H1 (cell line): ENCODE data around the gene PROX2. TPM values are rescaled to one million over a fixed set of nuclear protein-coding genes. Genes with fewer than 3 reads are reported as not detected.

Experiments used
- CTCF ChIA-PET: fragments of 300-600 bp; sonication (Branson Sonifier 250); formaldehyde crosslinking; loops from one replicate; lab custom pipeline; 2021; ENCODE audit not compliant: partially characterized antibody; lab: Charles Lee
- POLR2A ChIA-PET: fragments of 300-600 bp; sonication (Branson Sonifier 250); formaldehyde crosslinking; loops from one replicate; lab custom pipeline; 2021; ENCODE audit warnings: inconsistent platforms; ENCODE audit not compliant: partially characterized antibody; lab: Charles Lee
- DNase-seq, 2 experiments: peaks; one replicate each; pipeline versions ENCODE4 v3.0.0 to v3.0.0-alpha.2; 2010 to 2022; ENCODE audit warnings: low spot score in 2 of 2, low read depth in 1 of 2, mixed read lengths in 1 of 2
- FAIRE-seq: peaks from 2 replicates; lab custom pipeline; 2011; peaks lifted over from hg19 to GRCh38; lab: Jason Lieb, UNC
- H2AFZ ChIP-seq: 2 replicates; pipeline ENCODE4 v1.8.1; 2012; ENCODE audit warnings: low read length, inconsistent platforms
- H2AK5ac ChIP-seq: 2 replicates; pipeline ENCODE4 v1.6.1; 2013; ENCODE audit warnings: low read depth, low read length
- H2BK120ac ChIP-seq: replicated peaks from 2 replicates; pipeline ENCODE3; 2013; ENCODE audit warnings: low read depth, low read length, inconsistent platforms
- H2BK12ac ChIP-seq: 2 replicates; pipeline ENCODE4 v1.6.1; 2013; ENCODE audit warnings: low read depth, low read length
- H2BK15ac ChIP-seq: 2 replicates; pipeline ENCODE4 v1.6.1; 2013; ENCODE audit warnings: low read length
- H2BK20ac ChIP-seq: 2 replicates; pipeline ENCODE4 v1.6.1; 2013; ENCODE audit warnings: low read length
- H2BK5ac ChIP-seq: 2 replicates; pipeline ENCODE4 v1.6.1; 2013; ENCODE audit warnings: low read depth, low read length
- H3K14ac ChIP-seq: 2 replicates; pipeline ENCODE4 v1.6.1; 2013; ENCODE audit warnings: inconsistent platforms; ENCODE audit not compliant: insufficient read length
- H3K18ac ChIP-seq: 2 replicates; pipeline ENCODE4 v1.6.1; 2013; ENCODE audit warnings: low read length; ENCODE audit errors: extremely low read depth
- H3K23ac ChIP-seq: 2 replicates; pipeline ENCODE4 v1.6.1; 2013; ENCODE audit warnings: inconsistent platforms; ENCODE audit not compliant: insufficient read length
- H3K23me2 ChIP-seq: 2 replicates; pipeline ENCODE4 v1.6.1; 2013; ENCODE audit warnings: low read depth, low read length
- H3K27ac ChIP-seq: 2 replicates; pipeline ENCODE4 v1.6.1; 2011; ENCODE audit warnings: low read depth, low read length, inconsistent platforms
- H3K27me3 ChIP-seq, 4 experiments: replicated peaks in 1 of 4; 1 replicate in 1 of 4; 2 replicates in 3 of 4; pipeline versions ENCODE4 v1.6.1 to v1.8.1; 2011 to 2013; ENCODE audit warnings: low read length in 3 of 4, mild to moderate bottlenecking in 3 of 4, inconsistent platforms in 2 of 4, mixed read lengths in 2 of 4, moderate library complexity in 1 of 4; ENCODE audit not compliant: control insufficient read depth in 3 of 4, insufficient read depth in 3 of 4; ENCODE audit errors: extremely low read depth in 1 of 4
- H3K36me3 ChIP-seq, 4 experiments: 2 replicates each; pipeline versions ENCODE4 v1.6.1 to v1.8.1; 2011 to 2013; ENCODE audit warnings: mild to moderate bottlenecking in 4 of 4, low read length in 3 of 4, moderate library complexity in 2 of 4, control low read depth in 1 of 4, inconsistent platforms in 1 of 4; ENCODE audit not compliant: insufficient read depth in 4 of 4, control insufficient read depth in 2 of 4
- H3K4ac ChIP-seq: replicated peaks from 2 replicates; pipeline ENCODE3; 2013; ENCODE audit warnings: low read length, low read depth, mixed read lengths, inconsistent platforms; ENCODE audit not compliant: insufficient read length
- H3K4me1 ChIP-seq, 4 experiments: replicated peaks in 1 of 4; 1 replicate in 1 of 4; 2 replicates in 3 of 4; pipeline versions ENCODE4 v1.6.1 to v1.8.1; 2011 to 2013; ENCODE audit warnings: low read length in 3 of 4, inconsistent platforms in 2 of 4, mixed read lengths in 1 of 4; ENCODE audit not compliant: insufficient read depth in 4 of 4, control insufficient read depth in 3 of 4
- H3K4me2 ChIP-seq, 2 experiments: 2 replicates each; pipeline versions ENCODE4 v1.6.1 to v1.8.1; 2011 to 2013; ENCODE audit warnings: low read depth in 2 of 2, low read length in 2 of 2, control low read depth in 1 of 2, inconsistent platforms in 1 of 2, mild to moderate bottlenecking in 1 of 2; ENCODE audit not compliant: insufficient read depth in 1 of 2
- H3K4me3 ChIP-seq, 4 experiments: fragments of 200-600, 300-600 bp in 1 of 4; sonication (generic), shearing (Covaris generic), sonication (Bioruptor Twin) in 1 of 4; 2 replicates each; pipeline versions ENCODE4 v1.5.1 to v1.8.1; 2011 to 2016; ENCODE audit warnings: low read length in 4 of 4, low read depth in 3 of 4, control low read depth in 2 of 4, inconsistent platforms in 2 of 4, mild to moderate bottlenecking in 2 of 4, mixed read lengths in 1 of 4, moderate library complexity in 1 of 4; ENCODE audit not compliant: insufficient read depth in 2 of 4; ENCODE audit errors: extremely low read depth in 1 of 4
- H3K56ac ChIP-seq: replicated peaks from 2 replicates; pipeline ENCODE3; 2013; ENCODE audit warnings: low read depth, mild to moderate bottlenecking, mixed read lengths, low read length, inconsistent platforms; ENCODE audit not compliant: insufficient read length
- H3K79me1 ChIP-seq: 2 replicates; pipeline ENCODE4 v1.6.1; 2013; ENCODE audit warnings: low read depth, low read length, control low read depth
- H3K79me2 ChIP-seq, 2 experiments: 2 replicates each; pipeline versions ENCODE4 v1.6.1 to v1.8.1; 2012 to 2013; ENCODE audit warnings: low read length in 2 of 2, mild to moderate bottlenecking in 2 of 2, inconsistent platforms in 1 of 2; ENCODE audit not compliant: insufficient read depth in 2 of 2, control insufficient read depth in 1 of 2
- H3K9ac ChIP-seq, 4 experiments: replicated peaks in 1 of 4; 1 replicate in 1 of 4; 2 replicates in 3 of 4; pipeline versions ENCODE4 v1.6.1 to v1.8.1; 2011 to 2013; ENCODE audit warnings: low read depth in 3 of 4, low read length in 3 of 4, control low read depth in 2 of 4, mild to moderate bottlenecking in 2 of 4, moderate library complexity in 2 of 4, inconsistent platforms in 1 of 4; ENCODE audit errors: extremely low read depth in 1 of 4
- H3K9me3 ChIP-seq, 2 experiments: 2 replicates each; pipeline versions ENCODE4 v1.6.1 to v1.8.1; 2012 to 2013; ENCODE audit warnings: mild to moderate bottlenecking in 2 of 2, moderate library complexity in 2 of 2, control low read depth in 1 of 2, inconsistent platforms in 1 of 2, low read depth in 1 of 2, low read length in 1 of 2, mixed read lengths in 1 of 2; ENCODE audit not compliant: insufficient read depth in 2 of 2
- H4K20me1 ChIP-seq, 2 experiments: replicated peaks in 1 of 2; 2 replicates each; pipeline versions ENCODE3 to v1.8.1; 2011 to 2013; ENCODE audit warnings: inconsistent platforms in 2 of 2, low read length in 2 of 2, mild to moderate bottlenecking in 1 of 2; ENCODE audit not compliant: insufficient read depth in 2 of 2, control insufficient read depth in 1 of 2
- H4K5ac ChIP-seq: 2 replicates; pipeline ENCODE4 v1.6.1; 2013; ENCODE audit warnings: low read length, low read depth, mixed read lengths, inconsistent platforms; ENCODE audit not compliant: insufficient read length
- H4K8ac ChIP-seq: 2 replicates; pipeline ENCODE4 v1.8.0; 2013; ENCODE audit warnings: mild to moderate bottlenecking, moderate library complexity, low read length, inconsistent platforms; ENCODE audit not compliant: insufficient read depth; ENCODE audit errors: extremely low read depth
- H4K91ac ChIP-seq: replicated peaks from 2 replicates; pipeline ENCODE3; 2013; ENCODE audit warnings: low read length, mixed read lengths, inconsistent platforms; ENCODE audit not compliant: insufficient read length
- BCL11A ChIP-seq, 2 experiments: IDR thresholded peaks; one replicate each; pipeline ENCODE4 v1.6.1; 2011; ENCODE audit warnings: low read depth in 2 of 2, low read length in 2 of 2, mild to moderate bottlenecking in 2 of 2
- CHD1 ChIP-seq: IDR thresholded peaks from 2 replicates; pipeline ENCODE4 v1.6.1; 2012; ENCODE audit warnings: low read depth, low read length, improper control_type of control experiment
- CTCF ChIP-seq, 3 experiments: IDR thresholded peaks; 1 replicate in 2 of 3; 2 replicates in 1 of 3; pipeline versions ENCODE4 v1.5.1 to v1.6.1; 2011; ENCODE audit warnings: low read length in 3 of 3, mild to moderate bottlenecking in 3 of 3, inconsistent platforms in 2 of 3, low read depth in 1 of 3, moderate library complexity in 1 of 3; ENCODE audit not compliant: insufficient read depth in 1 of 3; ENCODE audit errors: control extremely low read depth in 1 of 3
- FOSL1 ChIP-seq: IDR thresholded peaks from 2 replicates; pipeline ENCODE4 v1.6.1; 2011; ENCODE audit warnings: mild to moderate bottlenecking, low read depth, low read length, moderate library complexity; ENCODE audit not compliant: insufficient read depth
- HDAC6 ChIP-seq: IDR thresholded peaks from one replicate; pipeline ENCODE4 v1.7.1; 2012; ENCODE audit warnings: low read depth, mild to moderate bottlenecking, inconsistent platforms, low read length, moderate library complexity
- KDM4A ChIP-seq: IDR thresholded peaks from one replicate; pipeline ENCODE4 v1.7.1; 2012; ENCODE audit warnings: low read depth, mild to moderate bottlenecking, moderate library complexity, low read length, inconsistent platforms; ENCODE audit not compliant: severe bottlenecking
- RBBP5 ChIP-seq: IDR thresholded peaks from 2 replicates; pipeline ENCODE4 v1.7.1; 2012; ENCODE audit warnings: low read depth, mild to moderate bottlenecking, inconsistent platforms, low read length, moderate library complexity, borderline replicate concordance
- SP2 ChIP-seq: IDR thresholded peaks from 2 replicates; pipeline ENCODE4 v1.6.1; 2012; ENCODE audit warnings: mild to moderate bottlenecking, low read length, inconsistent platforms
- SP4 ChIP-seq: IDR thresholded peaks from 2 replicates; pipeline ENCODE4 v1.6.1; 2012; ENCODE audit warnings: low read length, inconsistent platforms
- TAF1 ChIP-seq: IDR thresholded peaks from 2 replicates; pipeline ENCODE4 v1.6.1; 2011; ENCODE audit warnings: mild to moderate bottlenecking, low read depth, low read length
- TAF7 ChIP-seq: optimal IDR thresholded peaks from 2 replicates; pipeline ENCODE3; 2011; ENCODE audit warnings: low read depth, mild to moderate bottlenecking, inconsistent platforms, low read length, moderate library complexity, borderline replicate concordance
- TCF12 ChIP-seq: IDR thresholded peaks from 2 replicates; pipeline ENCODE4 v1.6.1; 2011; ENCODE audit warnings: low read depth, mild to moderate bottlenecking, low read length
- WGBS, 2 experiments: shearing (Covaris generic) in 1 of 2; methylation state at CpG; one replicate each; pipeline versions ENCODE4 v1.1.6 to v1.1.7; 2013 to 2015; ENCODE audit warnings: low lambda C conversion rate in 2 of 2, mixed read lengths in 2 of 2, inconsistent platforms in 1 of 2, low coverage in 1 of 2, missing lambda C conversion rate in 1 of 2; ENCODE audit not compliant: insufficient replicate concordance in 2 of 2, insufficient coverage in 1 of 2, insufficient read length in 1 of 2; ENCODE audit errors: extremely low coverage in 1 of 2, missing lambda C conversion rate in 1 of 2; 5-methylcytosine and 5-hydroxymethylcytosine counted together
- polyA plus RNA-seq, 7 experiments: library from polyadenylated mRNA; depleted of rRNA in 3 of 7; stranded (reverse) in 5 of 7; unstranded in 2 of 7; fragments of >200 nt in 5 of 7; fragments of 200-250 nt in 2 of 7; gene quantifications; 1 replicate in 5 of 7; 2 replicates in 1 of 7; 4 replicates in 1 of 7; pipeline versions ENCODE4 v1.2.1 to v1.2.3, GENCODE V29; 2011 to 2013; ENCODE audit warnings: missing spikeins in 2 of 7, mixed read lengths in 2 of 7
- total RNA-seq: library from RNA; stranded (reverse); fragmentation: NEBNext Ultra II Directional; extraction: Animal tissue kit (Norgen Biotek cat#: 25700); gene quantifications from 2 replicates; pipeline ENCODE4 v1.2.1, GENCODE V29; 2021

Gene PROX2
- total and polyA plus RNA-seq, 2 of the 8 experiments (the other 6 are each of a cell fraction or from before 2014, with no cell fraction given), result 0.03 TPM; not detected in 1

DNA sequence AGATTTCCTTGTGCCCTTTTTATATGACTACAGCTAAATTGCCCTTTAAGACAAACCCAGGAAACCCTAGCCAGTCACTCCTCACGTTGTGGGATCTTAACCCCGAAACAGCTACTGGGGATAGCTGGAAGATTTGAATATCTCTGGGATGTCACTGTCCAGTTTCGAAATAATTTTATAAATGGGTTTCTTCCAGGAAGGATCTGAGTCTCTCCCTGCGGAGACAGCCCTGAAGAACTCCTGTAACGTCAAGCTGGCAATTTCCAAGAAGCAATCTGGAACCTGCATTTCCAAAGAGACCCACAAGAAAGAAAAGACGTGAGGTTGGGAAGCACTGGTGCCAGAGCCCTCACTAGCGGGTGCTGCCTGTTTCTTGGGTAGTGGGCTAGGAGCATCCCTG, 20.9 kb downstream of the PROX2 start:
- H3K23ac ChIP-seq, result no peak overlapping the region
- no peak overlapping the region for H2AFZ ChIP-seq
- H3K9me3 ChIP-seq, result no peaks in the 10 kb centered on the region
- H3K79me2 ChIP-seq, result no peaks in the 10 kb centered on the region
- H2BK120ac ChIP-seq, result no peak overlapping the region
- H2AK5ac ChIP-seq, result no peak overlapping the region
- H3K4me1 ChIP-seq, result no peaks in the 10 kb centered on the region
- H2BK12ac ChIP-seq, result no peak overlapping the region
- H2BK20ac ChIP-seq, result no peak overlapping the region
- no peak overlapping the region for H4K5ac ChIP-seq
- no peaks in the 10 kb centered on the region for H3K79me1 ChIP-seq
- no peaks in the 10 kb centered on the region for H3K36me3 ChIP-seq
- ChIA-PET POLR2A (interaction anchor here (1.1 to 8.6 kb wide), 4 partner anchors 27 to 67 kb away, joined by 3 to 80 read pairs (median 6); partner anchors contain the start of gene DLST), CTCF (interaction anchor here (0.9 to 18.3 kb wide), 7 partner anchors 9 to 246 kb away, joined by 3 to 509 read pairs (median 5); partner anchors contain the start of genes DLST and PROX2)
- H3K4me2 ChIP-seq, result no peak overlapping the region
- H3K14ac ChIP-seq, result no peak overlapping the region
- DNase-seq (no peak), FAIRE-seq (no peak)
- H3K9ac ChIP-seq, result no peak overlapping the region
- no peak overlapping the region for H3K27ac ChIP-seq
- no peak overlapping the region for H4K91ac ChIP-seq
- H4K8ac ChIP-seq, result no peak overlapping the region
- no peaks in the 10 kb centered on the region for H4K20me1 ChIP-seq
- H2BK15ac ChIP-seq, result no peak overlapping the region
- no peak overlapping the region for H3K4ac ChIP-seq
- no peak overlapping the region for H3K4me3 ChIP-seq
- H3K27me3 ChIP-seq, result no peaks in the 10 kb centered on the region
- H3K23me2 ChIP-seq, result no peaks in the 10 kb centered on the region; the same call in 1 of the 2 replicates
- H3K18ac ChIP-seq, result no peak overlapping the region
- no peak overlapping the region for H3K56ac ChIP-seq
- H2BK5ac ChIP-seq, result no peak overlapping the region
- WGBS, 2 experiments, result 88% methylated on average over 7 of the region's 7 CpGs; no CpG with 5 or more reads in 1 of the 2 experiments
- TF ChIP-seq BCL11A (IDR thresholded peaks at IDR 0.05; ENCODE audit: low read depth in 2 of 2, low read length in 2 of 2) (no peak), FOSL1 (no peak), CHD1 (no peak), CTCF (IDR thresholded peaks at IDR 0.05; ENCODE audit: control extremely low read depth in 1 of 3, insufficient read depth in 1 of 3, low read depth in 1 of 3, low read length in 3 of 3) (no peak), TAF7 (no peak), SP2 (no peak), HDAC6 (no peak), KDM4A (no peak), TAF1 (no peak), SP4 (no peak), TCF12 (no peak), RBBP5 (no peak)
